HG02763 (cell line): ENCODE results near the gene MAP3K5.
"Not testable (repeated sequence)": the region's sequence is repeated elsewhere in the genome, so short reads cannot be mapped to it uniquely, and the experiment has no call there.

Experiments
- ATAC-seq: cut with Tn5 transposase; IDR thresholded peaks from one replicate; pipeline ENCODE4 v1.9.1; 2021; ENCODE audit warnings: mild to moderate bottlenecking, moderate library complexity; ENCODE audit not compliant: unreplicated experiment

Gene MAP3K5

DNA sequence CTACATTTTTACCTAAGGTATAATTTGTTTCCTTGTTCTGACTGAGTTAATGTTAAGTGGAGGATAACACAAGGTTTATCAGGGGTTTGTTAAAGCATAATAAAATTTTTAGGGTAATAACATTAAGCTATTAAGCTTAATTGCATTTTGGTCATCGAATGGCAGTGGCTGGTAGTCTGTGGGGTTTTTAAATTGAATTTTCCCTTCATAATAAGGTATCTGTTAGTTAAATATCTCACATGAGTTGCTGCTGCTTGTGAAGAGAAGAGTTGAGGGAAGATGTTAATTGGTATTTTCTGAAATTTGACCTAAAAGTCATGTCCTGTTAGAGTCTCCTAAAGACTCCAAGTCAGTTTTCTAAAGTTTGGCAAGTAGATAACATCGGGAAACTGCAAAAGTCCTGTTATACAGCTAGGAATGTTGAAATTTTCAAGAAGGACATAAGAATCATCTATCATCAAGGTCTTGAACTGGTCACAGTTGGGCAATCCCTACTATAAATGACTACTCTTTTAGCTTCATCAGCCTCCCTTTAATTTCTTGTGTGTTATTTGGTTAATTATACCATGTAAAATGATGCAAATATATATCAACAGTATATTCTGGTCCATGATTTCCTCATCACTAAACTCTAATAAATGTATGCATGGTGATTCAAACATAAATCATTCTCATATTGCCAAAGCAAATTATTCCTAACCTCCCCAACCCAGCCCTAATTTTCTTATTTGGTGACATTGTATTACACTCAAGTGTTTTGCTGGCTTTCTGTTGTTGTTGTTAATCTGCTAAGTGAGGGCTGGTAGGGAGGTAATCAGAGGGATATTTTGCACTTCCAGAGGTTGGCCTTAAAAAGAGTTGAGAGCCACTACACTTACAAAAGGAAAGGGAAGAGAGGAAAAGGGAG, 64.0 kb downstream of the MAP3K5 start:
- no peak for ATAC-seq

DNA sequence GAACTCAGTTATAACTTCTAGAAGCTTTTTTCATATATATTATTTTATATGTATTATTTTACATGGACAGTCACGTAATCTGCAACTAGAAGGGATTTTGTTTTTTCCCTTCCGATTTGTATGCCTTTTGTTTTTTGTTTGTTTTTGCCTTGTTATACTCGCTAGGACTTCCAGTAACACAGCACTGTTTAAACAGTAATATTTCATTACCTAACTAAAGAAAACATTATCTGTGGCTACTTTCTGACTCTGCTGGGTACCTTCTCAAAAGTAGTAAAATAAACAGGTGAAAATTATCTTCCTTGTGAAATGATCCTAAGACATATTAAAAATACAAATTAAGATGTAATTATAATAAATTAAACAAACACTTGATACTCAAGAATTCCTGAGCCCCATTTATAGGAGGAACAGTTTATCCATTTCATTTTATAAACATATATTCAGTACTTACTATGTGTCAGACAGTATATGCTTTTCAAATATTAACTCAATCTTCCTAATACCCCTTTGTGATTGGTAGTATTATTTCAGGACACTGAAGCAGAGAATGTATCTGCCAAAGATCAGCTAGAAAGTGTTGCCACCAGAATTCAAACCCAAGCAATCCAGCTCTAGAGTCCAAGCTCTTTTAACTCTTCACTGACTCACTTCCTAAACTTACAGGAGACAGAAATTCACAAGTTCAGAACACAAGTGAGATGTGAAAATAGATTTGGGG, 65.3 kb downstream of the MAP3K5 start:
- no peak for ATAC-seq

DNA sequence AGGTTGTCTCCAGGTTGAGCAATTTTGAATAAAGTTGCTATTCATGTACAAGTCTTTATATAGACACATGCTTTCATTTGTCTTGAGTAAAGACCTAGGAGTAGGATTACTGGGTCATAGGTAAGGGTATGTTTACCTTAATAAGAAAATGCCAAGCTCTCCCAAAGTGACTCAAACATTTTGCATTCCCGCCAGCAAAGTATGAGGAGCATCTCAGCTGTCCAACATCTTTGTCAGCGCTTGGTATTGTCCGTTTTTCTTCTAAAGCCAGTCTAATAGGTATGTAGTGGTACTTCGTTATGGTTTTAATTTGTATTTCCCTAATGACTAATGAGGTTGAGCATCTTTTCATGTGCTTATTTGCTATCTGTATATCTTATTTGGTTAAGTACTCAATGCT, 67.2 kb downstream of the MAP3K5 start:
- no peak for ATAC-seq

DNA sequence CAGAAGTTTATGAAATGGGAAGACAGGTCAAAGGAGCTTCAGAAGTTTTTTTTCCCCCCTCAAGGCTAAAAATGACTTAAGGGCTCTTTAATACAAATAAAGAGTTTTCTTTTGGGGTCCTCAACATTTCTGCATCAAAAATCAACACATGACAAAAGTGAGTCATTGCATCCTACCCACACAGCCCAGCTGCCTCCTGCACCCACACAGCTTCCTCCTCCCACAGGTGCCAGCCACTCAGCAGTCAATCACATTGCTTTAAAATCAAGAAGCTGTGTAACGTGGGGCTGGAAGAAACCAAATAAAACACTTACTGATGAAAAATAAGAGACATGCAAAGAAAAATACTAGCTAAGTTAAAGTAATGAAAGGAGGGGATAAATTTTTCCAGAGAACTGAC, 68.5 kb downstream of the MAP3K5 start:
- no peak for ATAC-seq

DNA sequence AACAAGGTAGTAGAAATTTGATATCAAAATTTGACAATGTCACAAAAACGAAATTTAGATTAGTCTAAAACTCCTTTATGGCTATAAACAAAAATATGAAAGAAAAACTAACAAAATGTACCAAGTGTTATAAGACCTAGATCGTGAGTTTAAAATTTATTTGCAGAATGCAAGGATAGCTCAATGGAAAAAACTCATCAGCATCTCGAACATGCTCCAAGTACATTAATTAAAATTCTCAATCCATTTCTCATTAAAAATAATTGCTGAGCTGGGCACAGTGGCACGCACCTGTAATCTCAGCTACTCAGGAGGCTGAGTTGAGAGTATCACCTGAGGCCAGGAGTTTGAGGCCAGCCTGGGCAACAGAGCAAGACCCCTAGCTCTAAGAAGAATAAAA, 70.8 kb downstream of the MAP3K5 start:
- ATAC-seq, result no peak

DNA sequence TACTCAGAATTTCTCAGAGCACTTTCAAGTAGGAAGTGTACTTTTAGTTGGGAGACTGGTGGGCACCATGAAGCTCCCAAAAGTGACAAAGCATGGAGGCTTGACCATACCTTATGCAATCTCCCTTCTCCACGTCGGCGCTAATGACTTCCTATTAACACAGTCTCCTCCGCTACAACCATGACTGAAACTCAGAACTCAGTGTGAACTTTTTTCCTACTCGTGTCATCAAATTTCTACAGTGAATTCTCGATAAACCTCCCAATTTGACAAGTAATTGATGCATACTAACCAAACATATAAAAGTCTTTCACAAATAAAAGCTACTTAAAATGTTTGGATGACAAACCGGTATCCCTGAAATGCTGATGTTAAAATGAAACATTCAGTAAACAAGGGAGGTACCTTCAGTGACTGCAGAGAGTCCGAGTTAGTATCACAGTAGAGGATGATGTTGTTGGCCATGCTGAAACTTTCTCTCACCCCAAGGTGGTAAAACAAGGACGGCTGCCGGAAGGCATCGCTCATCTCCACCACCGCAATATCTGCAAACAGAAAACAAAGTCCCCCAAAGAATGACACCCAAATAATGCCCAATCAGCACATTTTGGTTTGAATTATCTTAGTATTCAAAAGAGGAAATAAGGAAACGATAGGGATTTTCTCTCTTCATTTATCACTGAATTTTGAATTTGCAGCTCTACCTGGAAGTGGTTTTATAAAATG, 72.1 kb downstream of the MAP3K5 start:
- peak; percentile 44 for ATAC-seq

DNA sequence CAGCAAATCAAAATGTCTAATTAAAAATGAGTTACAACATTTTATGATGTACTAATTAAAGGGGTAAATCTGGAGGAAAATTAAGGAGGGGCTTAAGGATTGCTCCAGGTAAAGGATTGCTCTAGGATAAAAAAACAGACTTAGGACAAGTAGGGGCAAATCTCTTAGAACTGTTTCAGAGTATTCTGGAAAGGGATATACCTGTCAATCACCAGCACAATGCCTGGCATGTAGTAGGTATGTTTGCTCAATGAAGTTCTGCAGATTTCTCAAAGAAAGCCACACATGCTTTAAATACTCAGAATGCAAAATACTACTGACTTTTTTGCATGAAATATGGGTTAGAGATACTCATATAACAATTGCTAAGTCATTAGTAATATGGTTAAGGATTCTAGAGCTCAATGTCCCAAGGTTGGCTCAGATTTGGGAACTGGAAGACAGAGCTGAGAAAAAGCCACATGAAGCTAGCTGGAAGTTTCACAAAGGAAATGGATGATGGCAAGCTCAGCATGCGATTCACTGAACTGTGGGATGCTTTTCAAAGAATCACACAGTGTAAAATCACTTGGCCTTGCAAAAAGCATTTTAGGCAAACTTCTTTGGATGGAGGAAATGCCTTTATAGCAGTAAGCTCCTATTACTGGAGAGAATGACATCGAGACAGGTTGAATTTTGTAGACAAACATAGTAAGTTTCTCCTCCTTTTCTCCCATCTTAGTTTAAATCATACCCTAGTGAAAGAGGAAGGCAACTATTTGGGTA, 72.8 kb downstream of the MAP3K5 start:
- ATAC-seq, result peak; percentile 32

DNA sequence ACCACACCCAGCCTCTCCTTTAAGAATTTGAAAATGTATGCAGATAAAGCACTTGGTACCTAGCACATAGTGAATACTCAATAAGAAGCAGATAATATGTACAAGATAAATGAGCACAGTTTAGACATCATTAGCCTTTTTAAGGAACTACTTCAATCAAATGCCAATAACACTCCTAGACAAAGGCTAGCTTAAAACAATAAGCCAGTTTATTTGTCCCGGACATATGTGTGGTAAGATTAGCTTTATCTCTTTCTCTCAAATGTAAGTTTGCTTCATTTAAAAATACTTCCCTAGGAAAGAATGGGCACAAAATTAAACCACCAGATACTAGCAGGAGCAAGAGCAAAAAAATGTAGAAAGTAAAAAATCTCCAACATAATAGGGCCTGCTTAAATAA, 73.8 kb downstream of the MAP3K5 start:
- no peak for ATAC-seq

DNA sequence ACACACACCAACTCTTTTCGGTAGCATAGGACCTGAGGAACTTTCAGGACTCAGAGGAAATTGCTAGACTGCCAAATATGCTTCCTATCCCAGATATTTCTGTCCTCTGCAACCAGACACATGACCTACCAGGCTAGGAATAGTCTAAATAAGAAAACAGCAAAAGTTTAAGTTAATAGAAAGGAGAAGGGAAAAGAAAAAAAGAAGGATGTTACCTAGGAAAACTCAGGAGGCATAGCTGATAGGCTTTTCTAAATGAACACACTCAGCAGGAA, 74.6 kb downstream of the MAP3K5 start:
- peak; percentile 4 for ATAC-seq

DNA sequence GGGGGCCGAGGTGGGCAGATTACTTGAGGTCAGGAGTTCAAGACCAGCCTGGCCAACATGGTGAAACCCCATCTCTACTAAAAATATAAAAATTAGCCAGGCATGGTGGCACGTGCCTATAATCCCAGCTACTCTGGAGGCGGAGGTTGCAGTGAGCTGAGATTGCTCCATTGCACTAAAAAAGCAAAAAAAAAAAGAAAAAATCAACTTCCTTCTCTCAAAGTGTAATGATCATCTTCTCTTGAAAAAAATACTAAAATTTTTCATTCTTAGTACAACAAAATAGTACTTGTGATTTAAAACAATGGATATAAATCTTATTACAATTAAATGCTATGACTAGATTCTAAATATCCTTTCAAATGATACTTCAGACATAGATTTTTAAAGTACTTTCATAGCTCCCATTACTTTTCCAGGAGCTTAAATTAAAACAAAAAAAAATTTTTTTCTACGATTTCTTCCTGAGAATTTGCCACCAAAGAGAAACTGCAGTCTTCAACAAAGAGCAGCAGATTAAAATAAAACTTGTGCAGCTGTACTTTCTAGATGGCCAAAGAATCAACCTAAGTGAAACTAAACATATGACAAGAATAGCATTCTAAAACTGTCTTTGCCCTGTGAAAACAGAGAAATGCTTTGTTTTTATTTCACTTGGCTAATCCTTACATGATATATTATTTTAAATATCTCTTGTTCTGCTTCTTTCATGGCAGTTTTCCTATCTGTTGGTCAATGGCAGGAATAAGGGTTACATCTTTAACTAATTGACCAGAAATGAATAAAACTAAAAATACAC, 75.2 kb downstream of the MAP3K5 start:
- peak; percentile 39 for ATAC-seq

DNA sequence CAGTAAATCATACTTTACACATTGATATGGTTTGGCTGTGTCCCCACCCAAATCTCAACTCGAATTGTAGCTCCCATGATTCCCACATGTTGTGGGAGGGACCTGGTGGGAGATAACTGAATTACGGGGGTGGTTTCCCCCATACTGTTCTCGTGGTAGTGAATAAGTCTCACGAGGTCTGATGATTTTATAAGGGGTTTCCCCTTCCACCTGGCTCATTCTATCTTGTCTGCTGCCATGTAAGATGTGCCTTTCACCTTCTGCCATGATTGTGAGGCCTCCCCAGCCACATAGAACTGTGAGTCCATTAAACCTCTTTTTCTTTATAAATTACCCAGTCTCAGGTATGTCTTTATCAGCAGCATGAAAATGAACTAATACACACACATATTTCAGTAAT, 79.6 kb downstream of the MAP3K5 start:
- ATAC-seq, result not testable (repeated sequence)

DNA sequence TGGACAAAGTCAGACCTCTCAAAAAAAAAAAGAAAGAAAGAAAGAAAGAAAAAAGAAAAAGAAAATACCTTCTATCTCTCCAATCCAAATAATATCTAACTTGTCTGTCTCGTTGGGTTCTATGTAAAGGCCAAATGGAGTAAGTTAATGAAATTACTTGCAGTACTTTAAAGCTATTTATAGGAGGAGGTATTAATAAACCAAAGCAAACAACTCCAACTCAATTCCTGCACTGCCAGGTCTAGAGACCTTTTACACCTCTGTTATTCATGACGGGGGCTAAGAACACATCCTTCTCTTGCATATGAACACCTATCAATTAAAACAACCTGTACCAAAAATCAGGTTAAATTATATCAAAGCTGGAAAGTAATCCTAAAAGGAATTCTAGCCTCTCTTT, 80.6 kb downstream of the MAP3K5 start:
- ATAC-seq, result no peak

DNA sequence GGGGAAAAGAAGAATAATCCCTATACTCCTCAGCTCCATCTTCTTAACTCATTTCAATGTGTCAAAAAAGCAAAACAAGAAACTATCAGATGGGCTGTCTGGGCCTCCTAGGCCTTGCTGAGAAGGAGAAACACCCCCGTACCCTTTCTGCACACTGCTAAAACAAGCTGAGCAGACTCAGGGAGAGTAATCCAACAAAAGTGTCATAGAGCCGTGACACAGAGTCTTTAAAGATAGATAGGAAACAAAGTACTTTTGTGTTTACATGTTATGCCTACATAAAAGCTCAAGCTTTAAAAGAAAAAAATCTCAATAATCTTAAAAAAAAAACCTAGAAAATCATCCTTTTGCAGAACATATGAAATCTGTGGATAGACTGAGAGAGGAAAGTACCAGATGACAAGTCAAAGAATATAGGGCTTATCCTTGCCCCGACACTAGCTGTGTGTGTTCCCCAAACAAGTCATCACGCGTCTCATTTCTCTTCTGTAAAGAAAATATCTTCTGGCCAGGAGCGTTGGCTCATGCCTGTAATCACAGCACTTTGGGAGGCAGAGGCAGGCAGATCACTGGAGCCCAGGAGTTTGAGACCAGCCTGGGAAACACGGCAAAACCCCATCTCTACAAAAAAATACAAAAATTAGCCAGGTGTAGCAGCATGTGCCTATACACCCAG, 81.3 kb downstream of the MAP3K5 start:
- no peak for ATAC-seq

DNA sequence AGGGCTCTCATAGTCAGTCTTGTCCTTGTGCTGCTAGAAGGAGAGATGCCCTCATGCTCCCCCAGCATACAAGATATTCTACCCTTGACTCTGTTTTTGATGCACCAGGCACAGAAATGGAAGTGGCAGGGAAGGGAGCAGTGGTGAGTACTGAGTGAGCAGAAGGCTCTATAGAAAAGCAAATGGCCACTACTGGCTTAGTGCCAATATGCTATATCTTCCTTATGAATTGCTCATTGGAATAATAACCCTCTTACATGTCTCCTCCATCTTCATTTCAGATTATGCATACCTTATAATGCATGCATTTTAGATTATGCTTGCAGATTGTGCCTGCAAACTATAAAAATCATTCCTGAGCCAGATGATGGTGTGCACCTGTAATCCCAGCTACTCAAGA, 82.8 kb downstream of the MAP3K5 start:
- no peak for ATAC-seq

DNA sequence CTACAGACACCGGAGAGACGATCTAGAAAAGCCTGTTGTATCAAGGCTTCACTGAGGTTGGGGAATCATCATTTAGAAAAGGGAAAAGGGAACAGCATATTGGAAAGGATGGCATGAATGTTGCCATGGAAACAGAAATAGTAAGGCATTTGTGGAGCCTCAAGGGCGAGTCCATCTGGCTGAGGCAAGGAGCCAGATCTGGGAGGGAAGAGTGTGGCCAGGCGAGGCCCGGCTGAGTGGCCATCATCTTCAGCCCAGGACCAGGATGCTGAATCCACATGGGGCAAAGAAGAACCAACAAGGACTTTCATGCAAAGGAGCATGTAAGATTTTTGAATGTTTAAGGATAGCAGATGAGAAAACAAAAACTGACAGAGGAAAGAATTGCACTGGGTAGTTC, 85.8 kb downstream of the MAP3K5 start:
- ATAC-seq, result no peak

DNA sequence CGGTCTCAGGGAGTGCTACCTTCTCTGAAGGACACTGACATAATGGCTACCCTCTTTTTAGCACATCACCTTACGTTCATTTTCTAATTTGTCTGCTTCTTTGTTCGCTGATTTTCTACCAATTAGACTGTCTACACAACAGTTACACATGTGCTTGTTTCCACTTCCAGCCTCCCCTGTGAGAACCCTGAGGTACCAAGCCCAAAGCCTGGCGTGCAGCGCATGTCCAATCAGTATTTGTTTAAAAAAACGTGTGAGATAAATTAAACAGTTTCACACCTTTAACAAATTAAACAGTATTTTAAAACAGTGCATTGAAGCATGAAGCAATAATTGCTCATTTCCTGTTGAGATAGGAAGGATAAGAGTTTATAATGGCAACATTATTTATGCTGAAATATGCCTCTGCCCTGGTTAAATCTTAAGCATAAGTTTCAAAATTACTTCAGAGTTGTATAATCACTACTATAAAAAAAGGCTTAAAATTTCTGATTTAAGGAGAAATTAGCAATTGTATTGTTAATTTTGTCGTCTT, 88.9 kb downstream of the MAP3K5 start:
- ATAC-seq, result no peak

DNA sequence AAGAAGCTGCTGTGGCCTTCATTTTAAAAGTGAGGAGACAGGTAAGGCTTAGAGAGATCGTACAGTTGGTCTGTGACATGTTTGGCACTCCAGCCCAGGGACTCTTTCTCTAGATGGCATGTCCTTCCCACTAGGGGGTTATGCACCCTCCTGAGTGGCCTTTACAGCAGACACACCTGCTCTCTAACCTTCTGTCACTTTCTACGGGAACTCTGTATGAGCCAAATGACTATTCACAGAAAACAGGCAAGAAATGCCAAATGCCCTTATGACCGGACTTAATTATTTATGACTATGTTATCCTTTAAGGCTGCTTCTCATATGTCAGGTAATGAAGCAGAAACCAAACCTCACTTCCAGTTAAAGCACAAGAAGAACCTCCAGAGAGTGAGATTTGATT, 91.2 kb downstream of the MAP3K5 start:
- ATAC-seq, result no peak

DNA sequence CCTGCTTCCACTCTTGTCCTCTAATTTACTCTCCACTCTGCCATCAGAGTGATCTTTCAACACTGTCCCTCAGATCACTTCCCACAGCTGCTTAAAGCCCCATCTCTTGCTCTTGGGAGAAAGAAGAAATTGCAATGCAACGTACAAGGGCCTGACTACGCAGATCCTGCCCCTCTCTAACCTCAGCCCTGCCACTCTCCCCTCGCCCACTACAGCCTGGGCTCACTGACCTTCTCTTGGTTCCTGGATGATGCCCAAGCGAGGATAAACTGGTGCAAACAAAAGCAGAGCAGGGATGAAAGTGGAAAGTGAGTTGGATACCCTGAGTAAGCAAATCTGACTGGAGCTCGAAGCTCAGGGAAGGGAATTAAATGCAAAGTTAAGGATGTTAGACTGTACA, 92.9 kb downstream of the MAP3K5 start:
- ATAC-seq, result no peak

DNA sequence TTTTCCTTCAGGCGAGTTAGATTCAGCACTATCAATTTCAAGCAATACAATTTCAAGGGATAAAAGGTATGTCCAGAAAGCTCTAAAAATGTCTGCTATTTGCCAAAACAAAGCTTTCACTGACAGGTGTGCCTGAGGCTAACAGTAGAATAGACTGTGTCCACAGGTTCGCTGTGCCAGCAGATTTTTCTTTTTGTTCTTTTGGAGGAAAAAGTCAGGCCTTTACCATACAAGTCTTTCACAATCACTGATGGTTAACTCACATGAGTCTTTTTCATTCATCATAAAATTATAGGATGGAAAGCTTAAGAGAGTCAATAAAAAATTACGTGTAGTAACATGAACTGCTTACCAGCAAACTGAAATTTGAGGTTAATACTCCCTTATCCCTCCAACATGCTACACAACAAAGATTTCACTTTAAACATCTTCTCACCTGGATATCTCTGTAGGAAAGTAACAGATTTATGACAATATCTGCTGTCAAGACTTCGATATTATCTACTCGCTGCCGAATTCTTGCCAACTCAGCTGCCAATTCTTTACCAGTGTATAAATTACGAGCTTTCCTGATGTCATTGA, 95.4 kb downstream of the MAP3K5 start:
- ATAC-seq, result no peak
